Ishikawa (cell line): ENCODE results near the gene DLK2.

Experiments used
- CEBPB ChIP-seq: IDR thresholded peaks from 2 replicates; pipeline ENCODE4 v1.6.1; 2012
- CREB1 ChIP-seq: IDR thresholded peaks from 2 replicates; pipeline ENCODE4 v1.6.1; 2012; ENCODE audit warnings: low read depth
- EGR1 ChIP-seq: IDR thresholded peaks from 2 replicates; pipeline ENCODE4 v1.6.1; 2012
- EP300 ChIP-seq: IDR thresholded peaks from 2 replicates; pipeline ENCODE4 v1.6.1; 2012; ENCODE audit warnings: borderline replicate concordance
- FOXM1 ChIP-seq: IDR thresholded peaks from 2 replicates; pipeline ENCODE4 v1.6.1; 2012; ENCODE audit warnings: low read depth, borderline replicate concordance
- NFIC ChIP-seq: IDR thresholded peaks from 2 replicates; pipeline ENCODE4 v1.6.1; 2012
- RAD21 ChIP-seq: IDR thresholded peaks from 2 replicates; pipeline ENCODE4 v1.6.1; 2012; ENCODE audit warnings: low read depth
- TAF1 ChIP-seq: IDR thresholded peaks from 2 replicates; pipeline ENCODE4 v1.6.1; 2012; ENCODE audit warnings: low read depth, mild to moderate bottlenecking
- TCF12 ChIP-seq: IDR thresholded peaks from 2 replicates; pipeline ENCODE4 v1.6.1; 2012; ENCODE audit warnings: low read depth
- TEAD4 ChIP-seq: IDR thresholded peaks from 2 replicates; pipeline ENCODE4 v1.6.1; 2012
- YY1 ChIP-seq: IDR thresholded peaks from 2 replicates; pipeline ENCODE4 v1.6.1; 2012; ENCODE audit warnings: low read depth
- ZBTB7A ChIP-seq: IDR thresholded peaks from 2 replicates; pipeline ENCODE4 v1.6.1; 2012; ENCODE audit warnings: low read depth
- TF ChIP-seq, protein P1 (sequence below): IDR thresholded peaks from 2 replicates; pipeline ENCODE4 v1.6.1; 2012
- TF ChIP-seq, protein P2 (sequence below): IDR thresholded peaks from 2 replicates; pipeline ENCODE4 v1.6.1; 2012; ENCODE audit warnings: low read depth, mild to moderate bottlenecking
- TF ChIP-seq, protein P3 (sequence below): IDR thresholded peaks from 2 replicates; pipeline ENCODE4 v1.6.1; 2012

Gene DLK2

GRCh38 chr6:43494321-43494720 is 39.0 kb upstream of the DLK2 start:
- TF ChIP-seq, protein P1, sequence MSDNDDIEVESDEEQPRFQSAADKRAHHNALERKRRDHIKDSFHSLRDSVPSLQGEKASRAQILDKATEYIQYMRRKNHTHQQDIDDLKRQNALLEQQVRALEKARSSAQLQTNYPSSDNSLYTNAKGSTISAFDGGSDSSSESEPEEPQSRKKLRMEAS: no peak
- TF ChIP-seq RAD21: no peak
- TF ChIP-seq ZBTB7A: no peak
- TF ChIP-seq CEBPB: no peak
- TF ChIP-seq TEAD4: no peak
- no peak for TF ChIP-seq CREB1
- TF ChIP-seq FOXM1: no peak
- TF ChIP-seq, protein P2, sequence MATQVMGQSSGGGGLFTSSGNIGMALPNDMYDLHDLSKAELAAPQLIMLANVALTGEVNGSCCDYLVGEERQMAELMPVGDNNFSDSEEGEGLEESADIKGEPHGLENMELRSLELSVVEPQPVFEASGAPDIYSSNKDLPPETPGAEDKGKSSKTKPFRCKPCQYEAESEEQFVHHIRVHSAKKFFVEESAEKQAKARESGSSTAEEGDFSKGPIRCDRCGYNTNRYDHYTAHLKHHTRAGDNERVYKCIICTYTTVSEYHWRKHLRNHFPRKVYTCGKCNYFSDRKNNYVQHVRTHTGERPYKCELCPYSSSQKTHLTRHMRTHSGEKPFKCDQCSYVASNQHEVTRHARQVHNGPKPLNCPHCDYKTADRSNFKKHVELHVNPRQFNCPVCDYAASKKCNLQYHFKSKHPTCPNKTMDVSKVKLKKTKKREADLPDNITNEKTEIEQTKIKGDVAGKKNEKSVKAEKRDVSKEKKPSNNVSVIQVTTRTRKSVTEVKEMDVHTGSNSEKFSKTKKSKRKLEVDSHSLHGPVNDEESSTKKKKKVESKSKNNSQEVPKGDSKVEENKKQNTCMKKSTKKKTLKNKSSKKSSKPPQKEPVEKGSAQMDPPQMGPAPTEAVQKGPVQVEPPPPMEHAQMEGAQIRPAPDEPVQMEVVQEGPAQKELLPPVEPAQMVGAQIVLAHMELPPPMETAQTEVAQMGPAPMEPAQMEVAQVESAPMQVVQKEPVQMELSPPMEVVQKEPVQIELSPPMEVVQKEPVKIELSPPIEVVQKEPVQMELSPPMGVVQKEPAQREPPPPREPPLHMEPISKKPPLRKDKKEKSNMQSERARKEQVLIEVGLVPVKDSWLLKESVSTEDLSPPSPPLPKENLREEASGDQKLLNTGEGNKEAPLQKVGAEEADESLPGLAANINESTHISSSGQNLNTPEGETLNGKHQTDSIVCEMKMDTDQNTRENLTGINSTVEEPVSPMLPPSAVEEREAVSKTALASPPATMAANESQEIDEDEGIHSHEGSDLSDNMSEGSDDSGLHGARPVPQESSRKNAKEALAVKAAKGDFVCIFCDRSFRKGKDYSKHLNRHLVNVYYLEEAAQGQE: no peak

DNA sequence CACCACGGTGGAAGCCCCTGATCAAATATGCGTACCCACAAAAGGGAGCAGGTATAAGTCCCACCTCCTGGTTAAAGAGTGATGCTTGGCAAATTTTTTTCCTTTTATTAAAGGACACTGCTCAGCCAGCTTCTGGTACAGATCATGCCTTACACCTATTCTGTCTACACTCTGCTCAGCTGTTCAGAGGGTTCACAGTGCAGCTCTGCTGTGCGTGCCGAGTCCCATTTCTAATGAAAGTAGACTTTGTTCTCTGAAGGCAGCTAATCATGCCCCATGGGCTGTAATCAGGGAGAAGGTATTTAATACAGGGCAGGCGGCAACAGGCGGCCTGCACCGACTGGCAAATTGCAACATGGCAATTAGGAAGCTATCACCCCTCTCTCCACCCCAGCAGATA is 38.5 kb upstream of the DLK2 start:
- TF ChIP-seq TAF1 (no peak), FOXM1 (no peak), TCF12 (no peak), NFIC (no peak), ZBTB7A (no peak), EP300 (no peak), YY1 (no peak), RAD21 (no peak), CREB1 (no peak), EGR1 (no peak), CEBPB (no peak)
- TF ChIP-seq, protein P1: no peak
- TF ChIP-seq, protein P3, sequence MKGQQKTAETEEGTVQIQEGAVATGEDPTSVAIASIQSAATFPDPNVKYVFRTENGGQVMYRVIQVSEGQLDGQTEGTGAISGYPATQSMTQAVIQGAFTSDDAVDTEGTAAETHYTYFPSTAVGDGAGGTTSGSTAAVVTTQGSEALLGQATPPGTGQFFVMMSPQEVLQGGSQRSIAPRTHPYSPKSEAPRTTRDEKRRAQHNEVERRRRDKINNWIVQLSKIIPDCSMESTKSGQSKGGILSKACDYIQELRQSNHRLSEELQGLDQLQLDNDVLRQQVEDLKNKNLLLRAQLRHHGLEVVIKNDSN: no peak

DNA sequence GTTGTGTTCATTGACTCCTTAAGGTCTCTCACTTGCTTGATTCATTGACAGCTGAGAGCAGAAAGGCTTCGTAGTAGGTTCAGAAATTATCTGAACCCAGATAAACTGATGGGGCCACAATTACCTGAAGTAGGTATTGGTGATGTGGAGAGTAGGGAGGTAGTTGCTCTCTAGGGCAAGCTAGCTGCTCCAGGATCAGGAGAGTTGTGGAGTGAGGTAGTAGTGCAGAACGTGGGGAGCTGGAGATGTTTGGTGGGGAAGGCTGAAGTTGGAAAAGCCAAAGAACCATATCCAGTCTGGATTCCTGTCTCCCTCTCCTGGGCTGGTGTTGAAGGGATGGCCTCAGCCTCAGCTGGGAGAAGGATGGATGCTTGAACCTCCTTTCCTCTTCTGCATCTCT is 37.9 kb upstream of the DLK2 start:
- TF ChIP-seq NFIC: no peak
- TF ChIP-seq EGR1: no peak
- TF ChIP-seq, protein P2: no peak
- no peak for TF ChIP-seq RAD21
- TF ChIP-seq FOXM1: no peak
- TF ChIP-seq CREB1: no peak
- TF ChIP-seq YY1: no peak
- no peak for TF ChIP-seq ZBTB7A
- TF ChIP-seq CEBPB: no peak
- TF ChIP-seq, protein P3: no peak
- TF ChIP-seq TCF12: no peak
- TF ChIP-seq EP300: no peak
- TF ChIP-seq, protein P1: no peak
- no peak for TF ChIP-seq TAF1

DNA sequence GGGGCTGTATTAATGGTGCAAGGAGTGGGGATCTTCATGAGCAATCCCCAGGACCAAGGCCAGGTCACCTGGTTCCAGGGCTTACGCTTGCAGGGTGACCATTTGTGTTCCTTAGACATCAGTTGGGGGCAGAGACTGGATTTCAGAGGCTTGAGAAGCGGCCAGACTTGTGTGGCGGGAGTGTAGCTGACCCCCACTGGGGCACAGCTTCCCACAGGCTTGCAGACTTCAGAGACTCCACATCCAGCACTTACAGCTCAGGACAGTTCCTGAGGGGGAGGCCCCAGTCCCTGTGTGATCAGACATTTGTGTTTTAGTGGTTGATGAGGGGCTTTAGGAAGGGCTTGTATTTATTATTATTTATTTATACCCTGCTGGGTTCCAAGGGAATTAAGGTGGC is 37.3 kb upstream of the DLK2 start:
- TF ChIP-seq TAF1 (no peak), TCF12 (no peak)
- TF ChIP-seq, protein P2: peak; percentile 42; the same call in 1 of the 2 replicates
